Stimulated activated CD8-positive, alpha-beta memory T cell treated with anti-CD3 and anti-CD28 coated beads, Interleukin-12 subunit alpha, Interleukin-12 subunit beta, amount 100 ng/mL, for 1 hour (primary cell): ENCODE results near the gene SCIMP.
"Not testable (repeated sequence)": the region's sequence is repeated elsewhere in the genome, so short reads cannot be mapped to it uniquely, and the experiment has no call there.

Source experiments
- DNase-seq: peaks from one replicate; pipeline ENCODE4 v3.0.0-alpha.2; 2020; ENCODE audit warnings: low read depth

The SCIMP gene

GRCh38 chr17:5237541-5238016 lies 2.9 kb upstream of the SCIMP start:
- DNase-seq: no peak

- DNase-seq: no peak
Measured at GRCh38 chr17:5236938-5237540, 2.4 kb upstream of the SCIMP start.

- DNase-seq: not testable (repeated sequence)
Measured at GRCh38 chr17:5233492-5233891, 1.2 kb downstream of the SCIMP start.

GRCh38 chr17:5226940-5227878 lies 7.5 kb downstream of the SCIMP start:
- peak; percentile 33 for DNase-seq

GRCh38 chr17:5225668-5226457 lies 8.8 kb downstream of the SCIMP start:
- DNase-seq: no peak

GRCh38 chr17:5221912-5222311 lies 12.7 kb downstream of the SCIMP start:
- not testable (repeated sequence) for DNase-seq

- no peak for DNase-seq
Measured at GRCh38 chr17:5220074-5220473, 14.6 kb downstream of the SCIMP start.

- DNase-seq: no peak
Measured at GRCh38 chr17:5219536-5219935, 15.1 kb downstream of the SCIMP start.

GRCh38 chr17:5217562-5217961 lies 17.1 kb downstream of the SCIMP start:
- not testable (repeated sequence) for DNase-seq

GRCh38 chr17:5211458-5211857 lies 23.2 kb downstream of the SCIMP start:
- DNase-seq: no peak

GRCh38 chr17:5210614-5211252 lies 23.9 kb downstream of the SCIMP start:
- DNase-seq: no peak

- DNase-seq: no peak
Measured at GRCh38 chr17:5210091-5210490, 24.6 kb downstream of the SCIMP start.

- DNase-seq: no peak
Measured at GRCh38 chr17:5209396-5209795, 25.3 kb downstream of the SCIMP start.

- DNase-seq: no peak
Measured at GRCh38 chr17:5203908-5204294, 30.8 kb downstream of the SCIMP start.

- no peak for DNase-seq
Measured at GRCh38 chr17:5203178-5203907, 31.3 kb downstream of the SCIMP start.

GRCh38 chr17:5201011-5201410 lies 33.6 kb downstream of the SCIMP start:
- DNase-seq: no peak

- no peak for DNase-seq
Measured at GRCh38 chr17:5200360-5200759, 34.3 kb downstream of the SCIMP start.

GRCh38 chr17:5198472-5198871 lies 36.2 kb downstream of the SCIMP start:
- no peak for DNase-seq

- no peak for DNase-seq
Measured at GRCh38 chr17:5194346-5194745, 40.3 kb downstream of the SCIMP start.

- peak; percentile 94 for DNase-seq
Measured at GRCh38 chr17:5191541-5192417, 42.9 kb downstream of the SCIMP start, which contains the start of gene ZNF594. ZNF594 (minus strand) TSS chr17:5191868; CDS start chr17:5184256, 7,612 bp downstream.
